Stimulated activated CD4-positive, alpha-beta T cell treated with anti-CD3 and anti-CD28 coated beads, Interleukin-2, amount 100 ng/mL, for 4 hours (primary cell): ENCODE results near the gene KIF1A.

Experiments
- DNase-seq: peaks from one replicate; pipeline ENCODE4 v3.0.0-alpha.2; 2020; ENCODE audit warnings: low read depth

KIF1A gene

DNA sequence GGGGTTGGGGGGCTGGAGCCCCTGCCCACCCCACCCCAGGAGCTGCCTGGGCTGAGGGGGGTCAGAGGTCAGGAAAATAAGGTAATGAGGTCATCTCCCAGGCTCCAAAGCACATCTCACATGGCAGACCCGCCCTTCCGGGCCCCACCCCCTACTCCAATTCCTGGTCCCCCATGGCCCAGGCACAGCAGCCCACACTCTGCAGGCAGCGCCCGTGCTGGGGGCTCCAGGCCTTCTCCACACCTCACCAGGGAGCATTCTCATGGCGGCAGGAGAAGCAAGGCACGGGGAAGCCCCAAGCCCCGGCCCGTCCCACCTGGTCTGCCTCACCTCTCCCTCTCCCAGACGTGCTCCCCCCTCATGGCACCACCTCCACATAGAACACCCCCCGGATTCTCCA, 84.5 kb downstream of the KIF1A start:
- no peak for DNase-seq

DNA sequence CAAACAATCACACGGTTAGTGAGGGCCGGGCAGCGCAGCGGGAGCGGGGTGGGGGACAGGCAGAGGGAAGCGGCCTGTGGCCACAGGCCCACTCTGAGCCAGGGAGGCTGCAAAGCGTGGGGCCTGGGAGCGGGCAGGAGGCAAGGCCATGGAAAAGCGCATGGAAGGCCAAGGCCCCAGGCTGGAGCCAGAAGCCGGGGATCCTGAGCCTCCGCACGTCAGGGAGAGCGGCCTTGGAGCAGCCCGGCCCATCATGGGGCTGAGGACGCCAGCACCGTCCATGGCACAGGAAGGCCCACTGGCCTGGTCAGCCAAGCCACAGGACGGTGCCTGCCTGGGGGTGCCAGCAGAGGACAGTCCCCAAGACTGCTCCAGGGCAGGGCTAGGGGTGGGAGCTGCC, 85.3 kb downstream of the KIF1A start:
- no peak for DNase-seq

DNA sequence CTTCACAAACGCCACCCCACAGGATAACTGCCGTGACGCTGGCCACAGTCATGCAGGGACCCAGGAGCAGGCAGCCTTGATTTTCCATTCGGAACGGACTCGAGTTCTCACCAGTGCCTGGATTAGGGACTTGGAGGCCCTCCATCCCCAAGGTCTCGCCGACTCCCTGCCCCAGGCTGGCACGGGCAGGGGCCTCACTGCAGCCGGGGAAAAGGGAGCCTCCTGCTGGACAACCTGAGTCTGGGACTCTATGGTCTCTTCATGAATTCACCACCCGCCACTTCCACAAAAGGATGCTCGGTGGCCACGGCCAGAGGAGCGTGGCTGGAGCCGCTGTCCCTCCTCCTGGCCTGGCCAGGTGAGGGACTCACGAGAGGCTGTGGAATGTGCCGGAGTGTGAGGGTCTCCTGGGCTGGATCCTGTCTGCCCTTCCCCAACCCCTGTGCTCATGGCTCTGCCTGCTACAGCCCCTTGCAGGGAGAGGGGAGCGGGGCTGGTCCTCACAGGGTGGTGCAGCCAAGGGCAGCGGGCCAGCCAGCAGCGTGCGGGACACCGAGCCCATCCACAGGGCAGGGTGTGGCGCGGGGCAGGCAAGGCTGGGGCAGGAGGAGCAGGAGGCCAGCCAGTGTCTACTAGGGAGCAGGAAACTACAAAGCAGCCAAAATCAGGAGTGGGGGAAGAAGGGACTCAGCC, 86.1 kb downstream of the KIF1A start:
- DNase-seq: no peak

DNA sequence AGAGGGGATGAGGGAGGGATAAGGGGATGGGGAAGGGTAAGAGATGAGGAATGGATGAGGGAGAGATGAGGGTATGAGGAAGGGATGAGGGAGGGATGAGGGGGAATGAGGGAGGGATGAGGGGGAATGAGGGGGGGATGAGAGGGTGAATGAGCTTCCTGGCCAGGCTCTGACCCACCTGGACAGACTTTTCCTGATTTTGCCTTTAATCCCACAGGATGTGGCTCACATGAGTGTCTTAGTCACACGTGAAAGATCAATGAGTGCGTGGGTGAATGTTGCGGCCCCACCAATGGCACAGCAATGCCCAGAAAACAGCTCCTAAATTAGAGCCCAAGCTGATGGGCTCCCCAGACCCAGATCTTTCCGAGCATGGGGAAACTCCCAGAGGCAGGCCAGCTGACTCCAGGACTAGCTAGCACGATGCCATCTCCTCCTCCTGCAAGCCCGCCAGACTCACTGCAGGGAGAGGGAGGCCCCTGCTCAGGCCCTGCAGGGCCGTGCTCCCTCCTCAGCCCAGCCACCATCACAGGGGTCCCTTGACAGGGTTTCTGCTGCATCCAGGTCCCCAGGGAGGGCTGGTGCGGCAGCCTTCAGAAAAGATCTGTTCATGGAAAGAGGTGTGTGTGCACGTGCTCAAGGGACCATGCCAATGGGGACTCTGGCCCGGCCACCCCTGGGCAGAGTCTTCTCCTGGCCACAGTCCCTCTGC, 87.0 kb downstream of the KIF1A start:
- DNase-seq: no peak

DNA sequence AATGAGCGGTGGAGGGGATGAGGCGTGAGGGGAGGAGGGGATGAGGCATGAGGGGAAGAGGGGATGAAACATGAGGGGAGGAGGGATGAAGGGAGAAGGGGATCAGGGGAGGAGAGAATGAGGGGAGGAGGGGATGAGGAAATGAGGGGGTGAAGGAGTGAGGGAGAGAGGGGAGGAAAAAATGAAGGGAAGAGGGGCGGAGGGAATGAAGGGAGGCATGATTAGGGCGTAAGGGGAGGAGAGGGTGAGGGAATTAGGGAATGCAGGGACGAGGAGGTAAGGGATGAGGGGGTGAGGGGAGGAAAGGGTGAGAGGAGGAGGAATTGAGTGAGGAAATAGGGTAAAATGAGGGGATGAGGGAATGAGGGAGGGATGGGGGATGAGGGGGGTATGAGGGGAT, 87.8 kb downstream of the KIF1A start:
- no peak for DNase-seq

DNA sequence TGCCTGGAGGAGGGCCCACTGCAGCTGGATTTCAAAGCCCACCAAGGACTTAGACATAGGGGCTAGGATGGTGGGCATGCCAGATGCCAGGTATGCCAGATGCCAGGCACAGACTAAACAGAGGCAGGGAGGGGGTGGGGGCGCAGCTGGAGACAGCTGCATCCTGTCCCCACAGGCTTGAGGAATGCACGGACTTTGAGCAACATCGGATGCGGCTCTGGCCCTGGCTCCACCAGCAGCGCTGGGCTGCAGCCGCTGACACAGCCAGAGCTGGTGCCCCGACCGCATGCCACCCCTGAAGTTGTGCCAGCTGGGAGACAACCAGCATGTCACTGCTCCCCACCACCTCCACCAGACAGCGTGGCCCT, 88.9 kb downstream of the KIF1A start:
- DNase-seq: no peak

GRCh38 chr2:240730501-240731177, 89.4 kb downstream of the KIF1A start:
- no peak for DNase-seq

DNA sequence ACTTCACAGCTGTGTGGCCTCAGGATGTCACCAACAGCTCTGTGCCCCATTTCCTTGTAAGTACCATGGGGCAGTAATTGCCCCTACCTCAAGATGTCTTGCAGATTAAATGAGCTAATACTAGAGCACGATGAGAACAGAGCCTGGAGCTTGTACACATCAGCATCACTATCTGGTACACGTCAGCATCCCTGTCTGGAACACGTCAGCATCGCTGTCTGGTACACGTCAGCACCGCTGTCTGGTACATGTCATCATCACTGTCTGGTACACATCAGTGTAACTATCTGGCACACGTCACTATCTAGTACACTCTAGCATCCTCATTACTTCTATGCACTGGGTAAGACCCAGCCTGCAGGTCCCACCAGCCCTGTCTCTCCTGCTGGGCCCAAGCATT, 91.2 kb downstream of the KIF1A start:
- no peak for DNase-seq

- no peak for DNase-seq
Measured at GRCh38 chr2:240728361-240728760, 91.7 kb downstream of the KIF1A start.

- no peak for DNase-seq
Measured at GRCh38 chr2:240727913-240728312, 92.1 kb downstream of the KIF1A start.

- no peak for DNase-seq
Measured at GRCh38 chr2:240727439-240727838, 92.6 kb downstream of the KIF1A start.

DNA sequence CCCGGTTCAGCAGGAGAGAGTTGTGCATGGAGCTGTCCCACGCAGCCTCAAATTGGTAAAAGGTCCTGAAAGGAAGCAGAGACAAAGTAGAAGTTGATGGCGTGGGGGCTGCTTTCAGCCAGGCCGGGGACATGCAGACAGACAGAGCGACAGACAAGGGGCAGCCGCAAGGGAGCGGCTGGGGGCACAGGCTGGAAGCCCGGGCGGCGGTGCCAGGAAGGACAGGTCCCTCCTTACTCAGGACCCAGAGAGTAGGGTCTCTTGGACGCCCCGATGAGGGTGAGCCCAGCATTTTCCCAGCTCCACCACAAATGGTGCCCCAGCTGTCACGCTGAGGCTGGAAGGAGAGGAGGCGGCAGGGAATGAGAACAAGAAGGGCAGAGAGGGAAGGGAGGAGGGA, 93.1 kb downstream of the KIF1A start:
- DNase-seq: no peak

- no peak for DNase-seq
Measured at GRCh38 chr2:240725671-240726070, 94.3 kb downstream of the KIF1A start.

DNA sequence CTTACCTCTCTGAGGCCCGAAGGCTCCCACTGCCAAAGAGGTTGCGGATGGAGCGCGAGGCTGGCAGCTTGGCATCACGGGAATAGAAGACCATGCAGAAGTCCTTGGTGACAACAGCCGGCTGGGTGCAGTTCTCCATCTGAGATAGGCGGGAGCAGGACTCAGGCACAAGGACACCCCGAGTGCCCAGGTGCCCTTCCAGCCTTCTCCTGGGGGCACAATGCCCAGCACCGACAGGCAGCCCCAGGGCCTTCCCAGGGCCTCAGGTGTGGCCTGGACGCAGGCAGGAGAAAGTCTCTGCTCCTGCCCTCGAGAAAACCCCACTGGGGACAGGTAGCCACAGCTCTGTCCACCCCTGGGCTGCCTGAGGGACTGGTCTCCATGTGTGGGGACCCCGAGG, 94.8 kb downstream of the KIF1A start:
- no peak for DNase-seq

GRCh38 chr2:240724431-240724830, 95.6 kb downstream of the KIF1A start:
- no peak for DNase-seq

DNA sequence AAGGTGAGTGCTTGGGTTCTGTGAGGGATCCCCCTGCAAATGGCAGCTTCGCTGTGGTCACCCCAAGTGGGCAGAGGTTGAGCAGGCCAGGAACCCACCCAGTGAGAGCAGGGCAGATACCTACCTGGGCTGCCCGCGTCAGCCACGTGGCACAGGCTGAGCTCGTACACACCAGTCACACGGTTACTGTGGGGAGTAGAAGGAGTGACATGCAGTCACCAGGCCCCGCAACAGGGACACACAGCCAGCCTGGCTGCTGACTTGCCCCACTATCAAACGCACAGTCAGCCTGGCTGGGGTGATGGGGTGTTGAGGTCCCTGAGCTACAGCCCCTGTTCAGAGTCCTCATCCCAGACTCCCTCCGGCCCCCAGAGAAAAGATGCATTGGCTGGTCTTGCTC, 96.2 kb downstream of the KIF1A start:
- no peak for DNase-seq

DNA sequence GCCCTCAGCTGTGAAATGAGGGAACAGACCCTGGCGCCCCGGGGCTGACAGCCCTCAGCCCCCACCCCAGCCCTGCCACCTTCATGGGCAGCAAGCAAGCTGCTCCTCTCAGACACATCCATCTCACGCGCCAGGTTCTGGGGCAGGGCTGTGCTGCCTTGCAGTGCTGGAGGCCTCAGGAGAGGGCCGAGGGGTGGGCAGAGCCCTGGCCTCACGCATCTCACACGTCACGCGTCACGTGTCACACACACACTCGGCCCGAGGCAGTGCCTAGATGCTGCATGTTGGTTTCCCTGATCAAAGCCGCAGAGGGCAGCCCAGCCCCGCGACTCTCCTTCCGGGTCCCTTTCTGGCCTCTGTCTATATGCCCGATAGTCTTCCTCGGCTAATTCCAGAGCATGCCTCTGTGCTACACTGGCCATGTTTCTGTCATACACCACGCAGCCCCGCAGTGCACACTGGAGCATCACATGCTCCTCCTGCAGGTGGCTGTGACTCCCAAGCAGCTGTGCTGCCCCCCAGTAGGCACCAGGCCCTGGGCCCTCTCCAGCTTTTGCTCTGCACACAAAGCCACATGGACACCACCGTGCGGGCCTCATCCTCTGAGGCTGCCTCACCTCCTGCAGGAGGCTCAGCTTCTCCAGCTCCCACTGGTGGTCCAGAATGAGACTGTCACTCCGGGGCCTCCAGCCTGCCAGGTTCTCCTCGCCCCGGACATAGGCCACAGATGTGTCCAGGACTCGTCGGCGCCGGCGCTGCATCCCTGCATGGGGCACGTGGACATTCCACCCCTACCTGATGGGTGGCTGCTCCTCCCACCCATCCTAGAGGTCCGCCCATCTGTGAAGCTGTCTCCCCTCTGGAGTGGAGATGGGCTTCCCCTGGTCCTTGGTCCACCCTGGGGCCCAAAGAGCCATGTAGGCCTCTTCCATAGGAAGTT, 97.0 kb downstream of the KIF1A start:
- DNase-seq: no peak

- DNase-seq: no peak
Measured at GRCh38 chr2:240722376-240722775, 97.6 kb downstream of the KIF1A start.

- no peak for DNase-seq
Measured at GRCh38 chr2:240721596-240722180, 98.3 kb downstream of the KIF1A start.

DNA sequence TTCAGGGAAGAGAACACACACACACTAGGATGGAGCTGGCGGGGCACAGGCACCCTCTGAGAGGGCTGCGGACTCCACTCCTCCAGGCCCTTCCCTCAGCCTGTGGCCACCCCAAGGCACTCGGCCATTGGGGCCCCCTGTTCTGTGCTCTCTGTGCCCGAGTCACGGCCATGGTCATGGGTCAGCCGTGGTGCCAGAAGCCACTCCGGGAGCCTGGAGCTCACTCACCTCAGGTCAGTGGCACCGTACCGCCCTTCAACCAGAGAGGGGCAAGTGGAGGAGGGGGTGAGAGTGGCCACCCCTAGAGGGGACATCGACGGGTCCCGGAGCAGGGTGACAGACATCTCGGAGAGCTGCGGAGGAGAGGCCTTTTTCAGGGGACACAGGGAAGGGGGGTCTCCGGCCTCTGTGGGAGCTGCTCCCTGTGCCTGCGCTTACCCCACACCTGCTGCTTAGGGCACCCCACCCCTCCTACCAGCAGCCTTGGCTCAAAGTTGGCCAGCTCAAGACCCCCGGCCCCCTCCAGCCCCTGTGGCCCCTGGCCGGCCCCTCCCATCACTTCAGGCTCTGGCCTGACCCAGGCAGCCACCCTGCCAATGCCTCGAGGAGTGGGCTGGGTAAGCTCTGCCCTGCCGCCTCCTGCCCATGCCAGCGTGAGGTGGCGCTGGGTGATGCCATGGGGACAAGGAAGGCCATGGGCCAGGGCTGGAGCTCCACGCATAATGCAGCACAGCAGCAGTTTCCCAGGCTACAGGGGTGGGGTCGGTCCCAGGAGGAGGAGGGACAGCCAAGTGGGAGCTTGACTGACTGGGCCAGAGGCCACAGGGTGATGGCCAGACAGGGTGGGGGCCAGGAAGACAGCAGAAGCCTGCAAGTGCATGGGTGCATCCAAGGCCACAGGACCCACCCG, 99.1 kb downstream of the KIF1A start:
- DNase-seq: no peak
